Epithelial cell of proximal tubule (primary cell): ENCODE data around the gene MAB21L4. TPM values are rescaled to one million over a fixed set of nuclear protein-coding genes. Genes with fewer than 3 reads are reported as not detected.

Source experiments
- DNase-seq: peaks from one replicate; pipeline ENCODE4 v3.0.0-alpha.2; 2011; ENCODE audit warnings: low read depth
- H3K4me3 ChIP-seq: 2 replicates; pipeline ENCODE4 v1.5.1; 2011; ENCODE audit warnings: low read depth, mild to moderate bottlenecking, low read length
- total RNA-seq: library from RNA; depleted of rRNA; stranded (reverse); fragments of >200 nt; gene quantifications from 2 replicates; pipeline ENCODE4 v1.2.3, GENCODE V29; 2015
- TF ChIP-seq, protein P1 (sequence below): conservative IDR thresholded peaks from 2 replicates; pipeline ENCODE4 v1.5.1; 2012; ENCODE audit warnings: low read depth, mild to moderate bottlenecking, low read length

The MAB21L4 gene
- total RNA-seq, 1 donor from 2014 or later: 0.81 TPM

DNA sequence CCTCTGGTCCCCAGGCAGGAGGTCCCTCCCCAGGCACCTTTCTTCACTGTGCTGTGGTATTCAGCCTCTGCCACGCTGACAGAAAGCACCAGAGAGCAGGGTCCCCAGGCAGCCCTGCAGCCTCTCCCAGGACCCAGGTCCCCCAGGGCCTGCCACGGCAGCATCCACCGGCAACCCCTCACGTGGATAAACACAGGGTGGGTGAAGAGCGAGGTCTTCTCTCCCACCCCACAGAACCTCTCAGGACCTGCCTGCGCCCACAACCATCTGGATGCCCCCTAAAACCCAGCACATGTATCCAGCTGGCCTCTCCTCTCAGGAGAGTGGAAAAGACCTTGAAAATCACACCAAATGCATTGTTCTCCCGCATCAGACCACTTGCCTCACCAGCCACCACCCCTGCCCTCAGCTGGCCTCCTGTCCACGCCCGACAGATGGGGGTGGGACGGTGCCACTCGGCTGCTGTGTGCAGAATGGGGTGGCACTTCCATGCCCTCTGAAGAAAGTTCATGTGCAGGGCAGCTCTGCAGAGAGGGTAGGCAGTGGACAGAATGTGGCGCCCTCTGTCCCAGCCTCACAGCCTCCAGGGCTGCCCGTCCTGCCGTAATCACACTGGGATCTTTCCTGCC is 6.1 kb upstream of the MAB21L4 start:
- no peak overlapping the region for H3K4me3 ChIP-seq
- TF ChIP-seq, protein P1, sequence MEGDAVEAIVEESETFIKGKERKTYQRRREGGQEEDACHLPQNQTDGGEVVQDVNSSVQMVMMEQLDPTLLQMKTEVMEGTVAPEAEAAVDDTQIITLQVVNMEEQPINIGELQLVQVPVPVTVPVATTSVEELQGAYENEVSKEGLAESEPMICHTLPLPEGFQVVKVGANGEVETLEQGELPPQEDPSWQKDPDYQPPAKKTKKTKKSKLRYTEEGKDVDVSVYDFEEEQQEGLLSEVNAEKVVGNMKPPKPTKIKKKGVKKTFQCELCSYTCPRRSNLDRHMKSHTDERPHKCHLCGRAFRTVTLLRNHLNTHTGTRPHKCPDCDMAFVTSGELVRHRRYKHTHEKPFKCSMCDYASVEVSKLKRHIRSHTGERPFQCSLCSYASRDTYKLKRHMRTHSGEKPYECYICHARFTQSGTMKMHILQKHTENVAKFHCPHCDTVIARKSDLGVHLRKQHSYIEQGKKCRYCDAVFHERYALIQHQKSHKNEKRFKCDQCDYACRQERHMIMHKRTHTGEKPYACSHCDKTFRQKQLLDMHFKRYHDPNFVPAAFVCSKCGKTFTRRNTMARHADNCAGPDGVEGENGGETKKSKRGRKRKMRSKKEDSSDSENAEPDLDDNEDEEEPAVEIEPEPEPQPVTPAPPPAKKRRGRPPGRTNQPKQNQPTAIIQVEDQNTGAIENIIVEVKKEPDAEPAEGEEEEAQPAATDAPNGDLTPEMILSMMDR: no peak
- DNase-seq: no peak

DNA sequence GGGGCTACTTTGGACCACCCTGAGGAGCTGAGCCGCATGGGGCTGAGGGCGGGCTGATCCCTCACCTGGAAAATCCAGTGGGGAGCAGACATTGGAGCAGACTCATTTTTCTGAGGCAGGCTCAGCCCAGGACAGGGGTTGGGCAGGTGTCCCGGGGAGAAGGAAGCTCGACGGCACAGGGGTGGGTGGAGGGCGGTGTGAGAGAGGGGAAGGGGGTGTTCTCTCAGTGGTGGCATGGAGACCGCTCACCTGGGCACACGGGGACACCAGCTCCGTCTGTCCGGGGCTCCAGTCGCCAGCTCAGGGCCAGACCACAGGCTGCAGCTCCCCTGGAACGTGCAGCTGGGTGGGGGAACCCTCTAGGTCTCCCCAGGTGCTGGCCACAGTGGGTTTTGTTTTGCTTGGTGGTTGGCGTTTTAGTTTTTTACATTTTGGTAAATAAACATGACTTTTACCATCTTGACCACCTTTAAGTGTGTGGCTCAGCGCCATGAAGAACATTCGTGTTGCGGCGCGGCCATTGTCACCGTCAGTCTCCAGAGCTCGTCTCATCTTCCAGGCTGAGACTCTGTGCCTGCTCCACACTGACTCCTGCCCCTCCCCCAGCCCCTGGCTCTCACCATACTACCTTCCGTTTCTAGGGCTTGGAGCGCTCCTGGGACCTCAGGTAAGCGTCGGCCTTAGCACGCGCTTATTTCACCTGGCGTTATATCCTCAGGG is 4.3 kb upstream of the MAB21L4 start:
- no peak overlapping the region for H3K4me3 ChIP-seq
- no peak for DNase-seq
- TF ChIP-seq, protein P1: no peak

DNA sequence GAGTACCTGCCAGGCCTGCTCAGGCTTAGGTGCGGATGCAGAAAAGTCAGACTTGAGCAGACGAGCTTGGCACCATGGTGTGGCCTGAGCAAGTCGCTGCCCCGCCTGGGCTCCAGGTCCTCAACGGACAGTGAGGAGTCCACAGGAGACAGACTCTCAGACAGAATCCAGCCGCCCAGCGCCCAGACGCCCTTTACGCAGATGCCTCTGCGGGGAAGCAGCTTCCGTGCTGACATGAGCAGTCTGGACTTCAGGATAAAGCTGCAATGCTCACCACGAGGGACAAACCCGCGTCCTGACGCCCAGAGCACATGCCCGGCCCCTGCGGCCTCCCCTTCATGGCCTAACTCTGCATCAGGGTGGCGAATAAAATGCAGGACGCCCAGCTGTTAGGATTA is 3.5 kb upstream of the MAB21L4 start:
- DNase-seq: no peak
- TF ChIP-seq, protein P1: no peak
- no peak overlapping the region for H3K4me3 ChIP-seq

DNA sequence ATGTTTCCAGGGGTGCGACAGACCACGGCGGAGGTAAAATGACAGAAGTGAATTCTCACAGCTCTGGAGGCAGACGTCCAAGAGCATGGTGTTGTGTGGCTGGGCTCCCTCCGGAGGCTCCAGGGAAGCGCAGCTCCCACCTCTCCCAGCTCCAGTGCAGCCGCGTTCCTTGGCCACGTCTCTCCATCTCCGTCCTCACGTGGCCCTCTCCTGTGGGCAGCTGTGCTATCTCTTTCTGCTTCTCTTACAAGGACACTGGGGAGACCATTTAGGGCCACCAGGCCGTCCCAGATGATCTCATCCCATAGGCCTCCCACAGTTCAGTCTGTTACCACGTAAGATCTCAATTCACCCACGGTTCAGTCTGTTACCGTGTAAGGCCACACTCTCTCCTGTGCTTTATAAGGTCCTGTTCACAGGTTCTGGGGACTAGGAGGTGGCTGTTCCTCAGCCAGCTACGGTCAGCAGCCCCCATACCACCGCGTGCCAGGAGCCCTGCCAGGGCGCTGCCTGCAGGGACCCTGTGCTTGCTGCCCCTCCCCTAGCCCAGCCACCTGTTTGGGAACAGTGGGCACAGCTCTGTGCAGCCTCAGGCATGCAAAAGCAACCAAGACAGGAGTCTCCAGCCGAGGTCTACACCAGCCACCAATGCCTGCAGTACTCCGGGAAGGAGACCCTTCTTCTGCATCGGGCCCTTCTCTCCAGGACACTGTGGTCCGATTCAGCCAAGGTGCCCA is 2.9 kb upstream of the MAB21L4 start:
- no peak for DNase-seq
- TF ChIP-seq, protein P1: no peak
- no peak overlapping the region for H3K4me3 ChIP-seq

DNA sequence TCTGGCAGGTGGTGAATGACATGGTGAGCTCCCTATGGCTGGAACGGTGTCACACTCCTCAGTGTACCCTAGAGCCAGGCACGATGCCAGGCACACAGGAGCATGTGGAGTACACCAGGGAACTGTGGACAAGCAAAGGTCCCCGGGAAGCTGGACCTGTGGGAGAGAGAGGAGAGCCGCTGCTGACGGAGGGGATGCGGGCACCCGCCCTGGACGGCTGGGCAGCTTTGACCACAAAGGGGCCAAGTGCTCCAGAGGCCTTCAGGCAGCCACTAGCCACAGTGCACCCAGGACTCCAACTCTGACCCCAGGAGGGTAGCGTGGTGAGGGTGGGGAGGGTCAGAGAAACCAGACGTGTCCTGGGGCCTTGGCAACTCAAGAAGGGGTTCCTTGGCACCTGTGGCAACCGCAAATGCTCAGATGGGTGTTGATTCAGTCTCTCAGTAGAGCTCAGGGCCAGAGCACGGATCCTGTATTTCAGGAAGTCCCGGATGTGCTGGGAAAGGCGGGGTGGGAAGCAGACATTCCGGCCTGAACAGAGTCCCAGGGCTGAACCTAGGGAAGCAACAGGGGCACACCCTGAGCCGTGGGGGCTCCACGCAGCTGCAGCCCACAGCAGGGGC is 2.3 kb upstream of the MAB21L4 start:
- H3K4me3 ChIP-seq: no peak overlapping the region
- DNase-seq: no peak
- TF ChIP-seq, protein P1: no peak

DNA sequence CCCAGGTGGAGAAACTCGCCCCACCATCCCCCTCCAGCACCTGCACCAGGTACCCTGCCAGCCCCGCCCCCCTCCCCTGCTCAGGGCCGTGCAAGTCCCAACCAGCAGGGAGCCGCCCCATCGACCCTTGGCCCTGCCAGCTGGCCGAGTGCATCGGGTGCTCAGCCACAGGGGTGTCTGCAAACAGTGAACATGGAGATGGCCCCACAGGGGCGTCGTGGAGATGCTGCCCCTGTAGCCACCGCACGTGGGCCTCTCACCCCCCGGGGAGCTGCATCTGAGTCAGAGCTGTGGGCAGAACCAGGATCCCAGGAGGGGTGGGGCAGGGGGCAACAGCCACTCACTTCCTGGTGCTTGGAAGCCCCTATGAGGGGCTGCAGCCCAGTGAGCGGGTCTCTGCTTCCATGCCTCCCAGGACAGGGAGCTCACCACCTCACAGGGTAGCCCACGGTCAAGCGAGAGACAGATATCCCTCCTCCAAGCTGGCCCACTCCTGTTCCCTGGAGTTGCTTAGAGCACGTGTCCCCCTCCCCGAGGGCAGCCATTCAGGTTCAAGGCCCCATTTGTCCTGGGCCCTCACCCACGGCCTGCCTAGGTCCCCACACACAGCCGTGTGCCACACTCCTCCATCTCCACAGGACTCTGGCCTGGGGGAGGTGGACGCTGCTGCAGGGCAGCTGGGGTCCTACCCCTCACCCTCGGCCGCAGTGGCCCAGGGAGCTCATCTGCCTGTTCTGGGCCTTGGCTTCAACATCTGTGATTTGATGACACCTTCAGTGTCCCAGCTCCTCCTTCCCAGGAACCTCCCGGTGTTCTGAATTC is 1.1 kb upstream of the MAB21L4 start:
- DNase-seq: no peak
- no peak overlapping the region for H3K4me3 ChIP-seq
- TF ChIP-seq, protein P1: no peak
